Liver (tissue), 3 donors: ENCODE measurements around the gene DNM3.

Experiments used
- ATF3 ChIP-seq: IDR thresholded peaks from 2 replicates; pipeline ENCODE4 v1.6.1; 2016; ENCODE audit warnings: antibody characterized with exemption
- CTCF ChIP-seq: fragments of 150-350 bp; IDR thresholded peaks from 2 replicates; pipeline ENCODE4 v1.5.1; 2017; ENCODE audit warnings: improper control_type of control experiment, low read depth, low read length; ENCODE audit not compliant: missing input control
- EGR1 ChIP-seq, 2 donors: IDR thresholded peaks; 2 replicates each; pipeline ENCODE4 v1.6.1; 2016 to 2018; ENCODE audit warnings: antibody characterized with exemption in 2 of 2, low read depth in 2 of 2
- GABPA ChIP-seq, 2 donors: IDR thresholded peaks in 1 of 2; conservative IDR thresholded peaks in 1 of 2; 2 replicates each; pipeline ENCODE4 v1.6.1; 2016; ENCODE audit warnings: antibody characterized with exemption in 2 of 2, mild to moderate bottlenecking in 1 of 2, moderate library complexity in 1 of 2
- JUND ChIP-seq, 2 donors: IDR thresholded peaks; 2 replicates each; pipeline ENCODE4 v1.6.1; 2016; ENCODE audit warnings: antibody characterized with exemption in 2 of 2
- MAX ChIP-seq: IDR thresholded peaks from 2 replicates; pipeline ENCODE4 v1.6.1; 2016; ENCODE audit warnings: antibody characterized with exemption
- RAD21 ChIP-seq, 2 donors: IDR thresholded peaks; 2 replicates each; pipeline ENCODE4 v1.6.1; 2016; ENCODE audit warnings: antibody characterized with exemption in 2 of 2, mild to moderate bottlenecking in 2 of 2
- REST ChIP-seq: IDR thresholded peaks from 2 replicates; pipeline ENCODE4 v1.6.1; 2016; ENCODE audit warnings: antibody characterized with exemption, mild to moderate bottlenecking
- TAF1 ChIP-seq: conservative IDR thresholded peaks from 2 replicates; pipeline ENCODE4 v1.6.1; 2016; ENCODE audit warnings: antibody characterized with exemption, mild to moderate bottlenecking
- donor health status: healthy.
- donor health status: healthy.

GRCh38 chr1:171935086-171935485 is 93.8 kb downstream of the DNM3 start:
- TF ChIP-seq CTCF (no peak), MAX (no peak), REST (no peak), TAF1 (no peak), GABPA (IDR thresholded peaks at IDR 0.05 in 1 of 2, conservative IDR thresholded peaks at IDR 0.05 in 1 of 2) (no peak), EGR1 (IDR thresholded peaks at IDR 0.05; ENCODE audit: low read depth in 2 of 2) (no peak), ATF3 (no peak), RAD21 (IDR thresholded peaks at IDR 0.05) (no peak), JUND (IDR thresholded peaks at IDR 0.05) (no peak)
